HepG2 (cell line): ENCODE data around the gene TGIF1. TPM values are rescaled to one million over a fixed set of nuclear protein-coding genes. Genes with fewer than 3 reads are reported as not detected.

Source experiments
- ESRRA ChIP-seq: sonication (generic); formaldehyde crosslinking; IDR thresholded peaks from 2 replicates; pipeline ENCODE4 v1.5.1; 2020; ENCODE audit warnings: mild to moderate bottlenecking, low read depth, missing genetic modification reagents
- HDAC6 ChIP-seq: fragments of 200-600 bp; sonication (generic); IDR thresholded peaks from 2 replicates; pipeline ENCODE4 v1.7.0; 2017; ENCODE audit warnings: mild to moderate bottlenecking, antibody characterized with exemption, low read length, low read depth
- JUNB ChIP-seq: sonication (generic); formaldehyde crosslinking; IDR thresholded peaks from 2 replicates; pipeline ENCODE4 v1.8.0; 2022; ENCODE audit warnings: missing genetic modification reagents, mild to moderate bottlenecking, borderline replicate concordance
- KLF15 ChIP-seq: sonication (generic); formaldehyde crosslinking; IDR thresholded peaks from 2 replicates; pipeline ENCODE4 v1.8.1; 2023; ENCODE audit warnings: borderline replicate concordance, mild to moderate bottlenecking, inconsistent platforms, missing genetic modification reagents, mixed read lengths
- KLF6 ChIP-seq: IDR thresholded peaks from 2 replicates; pipeline ENCODE4 v1.8.0; 2016; ENCODE audit warnings: missing biosample characterization, missing genetic modification reagents
- MYNN ChIP-seq: sonication (generic); formaldehyde crosslinking; IDR thresholded peaks from 2 replicates; pipeline ENCODE4 v1.4.0; 2020; ENCODE audit warnings: mild to moderate bottlenecking, low read depth, missing genetic modification reagents
- RBFOX2 ChIP-seq: fragments of 200-400 bp; formaldehyde crosslinking; IDR thresholded peaks from 2 replicates; pipeline ENCODE4 v1.6.1; 2017; ENCODE audit warnings: low read depth, mild to moderate bottlenecking, low read length
- SSRP1 ChIP-seq: IDR thresholded peaks from 2 replicates; pipeline ENCODE4 v1.6.1; 2016; ENCODE audit warnings: control low read depth
- TBL1XR1 ChIP-seq: fragments of 150-350 bp; IDR thresholded peaks from 2 replicates; pipeline ENCODE4 v1.6.1; 2014; ENCODE audit warnings: borderline replicate concordance, low read length; ENCODE audit not compliant: partially characterized antibody
- TIGD3 ChIP-seq: sonication (generic); formaldehyde crosslinking; IDR thresholded peaks from 2 replicates; pipeline ENCODE4 v1.5.1; 2020; ENCODE audit warnings: mild to moderate bottlenecking, missing genetic modification reagents, borderline replicate concordance
- ZFP36L2 ChIP-seq: sonication (generic); formaldehyde crosslinking; IDR thresholded peaks from 2 replicates; pipeline ENCODE4 v1.4.0; 2020; ENCODE audit warnings: missing genetic modification reagents
- ZNF12 ChIP-seq: sonication (generic); formaldehyde crosslinking; IDR thresholded peaks from 2 replicates; pipeline ENCODE4 v1.5.0; 2020; ENCODE audit warnings: missing genetic modification reagents
- ZNF343 ChIP-seq: sonication (generic); formaldehyde crosslinking; IDR thresholded peaks from 2 replicates; pipeline ENCODE4 v1.4.0; 2020; ENCODE audit warnings: mild to moderate bottlenecking, missing genetic modification reagents
- ZNF549 ChIP-seq: sonication (generic); formaldehyde crosslinking; IDR thresholded peaks from 2 replicates; pipeline ENCODE4 v1.5.0; 2020; ENCODE audit warnings: missing genetic modification reagents
- ZNF563 ChIP-seq: sonication (generic); formaldehyde crosslinking; IDR thresholded peaks from 2 replicates; pipeline ENCODE4 v1.8.0; 2022; ENCODE audit warnings: mild to moderate bottlenecking, moderate library complexity, missing genetic modification reagents
- ZNF674 ChIP-seq: sonication (generic); formaldehyde crosslinking; IDR thresholded peaks from 2 replicates; pipeline ENCODE4 v1.5.0; 2020; ENCODE audit warnings: low read depth, mild to moderate bottlenecking, missing genetic modification reagents
- ZNF737 ChIP-seq: sonication (generic); formaldehyde crosslinking; IDR thresholded peaks from 2 replicates; pipeline ENCODE4 v1.5.0; 2020; ENCODE audit warnings: missing genetic modification reagents, mild to moderate bottlenecking, borderline replicate concordance
- ZNF761 ChIP-seq: sonication (generic); formaldehyde crosslinking; conservative IDR thresholded peaks from 2 replicates; pipeline ENCODE4 v1.4.0; 2020; ENCODE audit warnings: mild to moderate bottlenecking, missing genetic modification reagents
- ZNF878 ChIP-seq: sonication (generic); formaldehyde crosslinking; IDR thresholded peaks from 2 replicates; pipeline ENCODE4 v1.8.1; 2023; ENCODE audit warnings: mild to moderate bottlenecking, missing genetic modification reagents, moderate library complexity
- polyA plus RNA-seq, 8 experiments: library from polyadenylated mRNA; depleted of rRNA in 3 of 8; stranded (reverse) in 7 of 8; unstranded in 1 of 8; fragments of >200 nt; fragmentation: Illumina TruSeq in 4 of 8; extraction: Trizol in 4 of 8; gene quantifications; 2 replicates each; pipeline versions ENCODE4 v1.2.1 to v1.2.3, GENCODE V29; 2011 to 2016; ENCODE audit warnings: low read depth in 4 of 8, missing spikeins in 1 of 8, mixed read lengths in 1 of 8; ENCODE audit not compliant: insufficient read depth in 1 of 8
- total RNA-seq, 5 experiments: library from RNA; depleted of rRNA; stranded (reverse); fragments of >200 nt; fragmentation: Illumina TruSeq; extraction: Trizol; gene quantifications; 2 replicates each; pipeline ENCODE4 v1.2.3, GENCODE V29; 2016; ENCODE audit warnings: low read depth in 1 of 5
- TF ChIP-seq, protein P1 (sequence below): sonication (generic); formaldehyde crosslinking; IDR thresholded peaks from 2 replicates; pipeline ENCODE4 v1.5.0; 2020; ENCODE audit warnings: missing genetic modification reagents
- TF ChIP-seq, protein P2 (sequence below): sonication (generic); formaldehyde crosslinking; IDR thresholded peaks from 2 replicates; pipeline ENCODE4 v1.5.1; 2020; ENCODE audit warnings: missing genetic modification reagents, mild to moderate bottlenecking, borderline replicate concordance
- TF ChIP-seq, protein P3 (sequence below): sonication (generic); formaldehyde crosslinking; IDR thresholded peaks from 2 replicates; pipeline ENCODE4 v1.4.0; 2020; ENCODE audit warnings: missing genetic modification reagents, mild to moderate bottlenecking, borderline replicate concordance

TGIF1 gene
- total and polyA plus RNA-seq, 2 of the 13 experiments (the other 11 are each of a cell fraction or from before 2014, with no cell fraction given): 50.0 to 76.1 TPM

DNA sequence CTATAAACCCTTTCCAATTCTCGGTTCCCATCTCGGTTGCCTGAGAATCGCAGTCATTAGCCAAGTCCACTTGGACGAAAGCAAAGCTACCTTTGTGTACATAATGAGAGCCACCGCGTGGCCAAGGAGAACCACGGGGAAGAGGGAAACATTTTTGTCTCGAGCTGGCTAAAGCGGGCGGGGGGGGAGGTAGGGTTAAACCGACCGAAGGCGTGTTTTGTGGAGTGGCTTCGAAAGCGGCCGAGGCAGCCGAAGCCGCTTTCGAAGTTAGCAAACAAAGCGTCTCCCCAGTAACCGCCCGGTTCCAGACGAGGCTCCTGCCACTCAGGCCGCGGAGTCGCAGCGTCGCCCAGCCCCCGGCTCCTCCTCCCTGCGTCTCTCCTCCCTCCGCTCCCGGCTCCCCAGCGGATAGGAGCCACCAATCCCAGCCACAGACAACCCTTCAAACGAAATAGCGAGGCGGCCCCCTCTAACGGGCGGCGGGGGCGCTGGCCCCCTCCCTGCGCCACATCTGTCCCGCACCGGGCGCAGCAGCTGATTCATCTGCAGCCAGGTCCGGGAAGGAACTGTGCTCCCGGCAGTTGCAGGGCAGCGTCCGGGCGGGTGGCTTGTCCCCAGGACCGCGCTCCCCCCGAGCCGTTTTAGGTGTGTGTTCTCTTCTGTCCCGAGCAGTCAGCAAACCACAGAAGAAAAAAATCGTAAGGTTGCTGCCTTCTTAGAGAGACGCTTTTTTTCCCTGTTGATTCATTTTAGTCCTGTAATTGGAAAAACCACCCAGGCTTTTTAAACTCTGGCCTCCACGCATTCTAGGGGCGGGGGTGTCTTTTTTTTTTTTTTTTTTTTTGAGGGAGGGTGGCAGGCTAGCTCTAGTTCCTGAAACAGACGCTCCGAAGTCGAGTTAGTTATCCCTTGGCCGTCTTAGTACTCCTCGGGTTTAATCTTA is 1.8 kb upstream of the TGIF1 start (continued):
- TF ChIP-seq, protein P1, sequence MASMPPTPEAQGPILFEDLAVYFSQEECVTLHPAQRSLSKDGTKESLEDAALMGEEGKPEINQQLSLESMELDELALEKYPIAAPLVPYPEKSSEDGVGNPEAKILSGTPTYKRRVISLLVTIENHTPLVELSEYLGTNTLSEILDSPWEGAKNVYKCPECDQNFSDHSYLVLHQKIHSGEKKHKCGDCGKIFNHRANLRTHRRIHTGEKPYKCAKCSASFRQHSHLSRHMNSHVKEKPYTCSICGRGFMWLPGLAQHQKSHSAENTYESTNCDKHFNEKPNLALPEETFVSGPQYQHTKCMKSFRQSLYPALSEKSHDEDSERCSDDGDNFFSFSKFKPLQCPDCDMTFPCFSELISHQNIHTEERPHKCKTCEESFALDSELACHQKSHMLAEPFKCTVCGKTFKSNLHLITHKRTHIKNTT: no peak
- TF ChIP-seq ZFP36L2 (CRISPR knock-in tag) (no peak), RBFOX2 (peak; percentile 95), ZNF343 (CRISPR knock-in tag) (peak; percentile 24; the same call in 1 of the 2 replicates), TIGD3 (CRISPR knock-in tag) (no peak), ZNF549 (CRISPR knock-in tag) (no peak), ZNF737 (no peak), SSRP1 (CRISPR knock-in tag) (no peak), ZNF563 (CRISPR knock-in tag) (no peak; the same call in 1 of the 2 replicates), KLF15 (CRISPR knock-in tag) (peak; percentile 75; the same call in 1 of the 2 replicates), MYNN (no peak), ZNF674 (no peak), ZNF12 (CRISPR knock-in tag) (peak; percentile 38; the same call in 1 of the 2 replicates), JUNB (CRISPR knock-in tag) (no peak; the same call in 1 of the 2 replicates), HDAC6 (no peak), ZNF878 (CRISPR knock-in tag) (no peak; the same call in 1 of the 2 replicates), ZNF761 (CRISPR knock-in tag) (no peak), TBL1XR1 (peak; percentile 77), ESRRA (CRISPR knock-in tag) (no peak), KLF6 (CRISPR knock-in tag) (peak; percentile 83)
- TF ChIP-seq, protein P2, sequence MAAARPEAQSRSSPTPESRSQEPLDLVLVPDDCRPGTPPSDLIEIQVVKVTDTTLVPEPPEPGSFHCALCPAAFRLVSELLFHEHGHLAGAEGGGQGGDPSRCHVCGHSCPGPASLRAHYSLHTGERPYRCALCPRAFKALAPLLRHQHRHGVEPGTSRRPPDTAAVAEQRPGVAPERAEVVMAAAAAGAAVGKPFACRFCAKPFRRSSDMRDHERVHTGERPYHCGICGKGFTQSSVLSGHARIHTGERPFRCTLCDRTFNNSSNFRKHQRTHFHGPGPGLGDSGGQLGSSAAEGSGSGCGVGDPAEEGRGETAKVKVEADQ: peak; percentile 64; the same call in 1 of the 2 replicates
- TF ChIP-seq, protein P3, sequence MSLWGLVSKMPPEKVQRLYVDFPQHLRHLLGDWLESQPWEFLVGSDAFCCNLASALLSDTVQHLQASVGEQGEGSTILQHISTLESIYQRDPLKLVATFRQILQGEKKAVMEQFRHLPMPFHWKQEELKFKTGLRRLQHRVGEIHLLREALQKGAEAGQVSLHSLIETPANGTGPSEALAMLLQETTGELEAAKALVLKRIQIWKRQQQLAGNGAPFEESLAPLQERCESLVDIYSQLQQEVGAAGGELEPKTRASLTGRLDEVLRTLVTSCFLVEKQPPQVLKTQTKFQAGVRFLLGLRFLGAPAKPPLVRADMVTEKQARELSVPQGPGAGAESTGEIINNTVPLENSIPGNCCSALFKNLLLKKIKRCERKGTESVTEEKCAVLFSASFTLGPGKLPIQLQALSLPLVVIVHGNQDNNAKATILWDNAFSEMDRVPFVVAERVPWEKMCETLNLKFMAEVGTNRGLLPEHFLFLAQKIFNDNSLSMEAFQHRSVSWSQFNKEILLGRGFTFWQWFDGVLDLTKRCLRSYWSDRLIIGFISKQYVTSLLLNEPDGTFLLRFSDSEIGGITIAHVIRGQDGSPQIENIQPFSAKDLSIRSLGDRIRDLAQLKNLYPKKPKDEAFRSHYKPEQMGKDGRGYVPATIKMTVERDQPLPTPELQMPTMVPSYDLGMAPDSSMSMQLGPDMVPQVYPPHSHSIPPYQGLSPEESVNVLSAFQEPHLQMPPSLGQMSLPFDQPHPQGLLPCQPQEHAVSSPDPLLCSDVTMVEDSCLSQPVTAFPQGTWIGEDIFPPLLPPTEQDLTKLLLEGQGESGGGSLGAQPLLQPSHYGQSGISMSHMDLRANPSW (CRISPR knock-in tag): peak; percentile 37; the same call in 1 of the 2 replicates
